ENCODE results near the gene TRPM3. TPM values are rescaled to one million over a fixed set of nuclear protein-coding genes. Genes with fewer than 3 reads are reported as not detected.
"Not testable (repeated sequence)": the region's sequence is repeated elsewhere in the genome, so short reads cannot be mapped to it uniquely, and the experiment has no call there.

TRPM3 gene
- total RNA-seq, 1 experiment from 2014 or later = 0.26 TPM

GRCh38 chr9:70658765-70659164 is 462.7 kb downstream of the TRPM3 start:
- H3K27ac ChIP-seq = no peak overlapping the region
- H3F3A ChIP-seq (ENCODE audit: insufficient read depth, low read depth) = no peaks in the 10 kb centered on the region
- H3K9me2 ChIP-seq (ENCODE audit: insufficient read depth) = no peaks in the 10 kb centered on the region
- POLR2A ChIA-PET (ENCODE audit: unreplicated experiment) = no interaction called here
- H3K36me3 ChIP-seq (ENCODE audit: low read depth) = no peaks in the 10 kb centered on the region
- no peaks in the 10 kb centered on the region for H3K27me3 ChIP-seq (ENCODE audit: insufficient read depth, low read depth)
- no TSS peak for BruUV-seq (replicated peaks)
- CTCF ChIA-PET = no interaction called here
- no peaks in the 10 kb centered on the region for H3K79me2 ChIP-seq (ENCODE audit: low read depth)
- no peak overlapping the region for H3K4me2 ChIP-seq
- peaks cover 11% of the 10 kb centered on the region; the same call in 1 of the 2 replicates for H3K9me3 ChIP-seq (ENCODE audit: insufficient read depth, low read depth)
- TF ChIP-seq EZH2 (IDR thresholded peaks at IDR 0.05; ENCODE audit: low read depth) (no peak), CTCF (conservative IDR thresholded peaks at IDR 0.05) (no peak)
- no peak for DNase-seq
- intact Hi-C loops (cut with micrococcal nuclease; ENCODE audit: unreplicated experiment) = no loop called here
- no peak overlapping the region for H3K4me3 ChIP-seq
- H3K4me1 ChIP-seq (replicated peaks; ENCODE audit: insufficient read depth) = no peaks in the 10 kb centered on the region
- no peaks in the 10 kb centered on the region for H4K20me1 ChIP-seq (ENCODE audit: insufficient read depth)
- H2AFZ ChIP-seq = no peak overlapping the region

- H3K27ac ChIP-seq = no peak overlapping the region
- intact Hi-C loops (cut with micrococcal nuclease; ENCODE audit: unreplicated experiment) = no loop called here
- peaks cover 11% of the 10 kb centered on the region; the same call in 1 of the 2 replicates for H3K9me3 ChIP-seq (ENCODE audit: insufficient read depth, low read depth)
- H3F3A ChIP-seq (ENCODE audit: insufficient read depth, low read depth) = no peaks in the 10 kb centered on the region
- H3K27me3 ChIP-seq (ENCODE audit: insufficient read depth, low read depth) = no peaks in the 10 kb centered on the region
- TF ChIP-seq CTCF (conservative IDR thresholded peaks at IDR 0.05) (no peak), EZH2 (IDR thresholded peaks at IDR 0.05; ENCODE audit: low read depth) (no peak)
- H3K79me2 ChIP-seq (ENCODE audit: low read depth) = no peaks in the 10 kb centered on the region
- H4K20me1 ChIP-seq (ENCODE audit: insufficient read depth) = no peaks in the 10 kb centered on the region
- H3K4me2 ChIP-seq = no peak overlapping the region
- no peak overlapping the region for H2AFZ ChIP-seq
- no peaks in the 10 kb centered on the region for H3K36me3 ChIP-seq (ENCODE audit: low read depth)
- H3K4me3 ChIP-seq = no peak overlapping the region
- no TSS peak for BruUV-seq (replicated peaks)
- no peaks in the 10 kb centered on the region for H3K9me2 ChIP-seq (ENCODE audit: insufficient read depth)
- CTCF ChIA-PET = no interaction called here
- POLR2A ChIA-PET (ENCODE audit: unreplicated experiment) = no interaction called here
- no peaks in the 10 kb centered on the region for H3K4me1 ChIP-seq (replicated peaks; ENCODE audit: insufficient read depth)
- no peak for DNase-seq
Observed at GRCh38 chr9:70656281-70656680, 465.1 kb downstream of the TRPM3 start.

DNA sequence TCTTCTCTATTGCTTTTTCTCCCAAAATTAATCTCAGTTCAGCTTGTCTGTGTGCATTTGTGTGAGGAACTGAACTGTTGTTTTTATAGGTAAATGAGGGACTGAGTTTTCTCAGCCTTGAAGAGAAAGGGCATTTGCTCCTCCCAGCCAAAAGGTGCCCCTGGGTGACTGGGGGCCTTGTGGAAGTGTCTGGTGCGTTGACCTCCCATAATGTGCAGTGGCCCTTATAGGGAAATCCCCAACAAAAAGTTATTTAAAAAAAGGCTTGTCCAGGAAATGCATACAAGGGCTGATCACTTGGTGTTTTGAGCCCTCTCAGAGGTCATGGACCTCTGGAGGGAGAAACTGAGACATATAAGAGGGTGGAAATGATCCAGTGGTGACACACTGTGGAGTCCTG is 467.3 kb downstream of the TRPM3 start:
- Histone ChIP-seq H3K4me3 (no peak overlapping the region), H3K9me2 (ENCODE audit: insufficient read depth) (no peaks in the 10 kb centered on the region), H3F3A (ENCODE audit: insufficient read depth, low read depth) (no peaks in the 10 kb centered on the region), H3K4me2 (no peak overlapping the region), H3K36me3 (ENCODE audit: low read depth) (no peaks in the 10 kb centered on the region), H3K27me3 (ENCODE audit: insufficient read depth, low read depth) (no peaks in the 10 kb centered on the region), H4K20me1 (ENCODE audit: insufficient read depth) (no peaks in the 10 kb centered on the region), H2AFZ (no peak overlapping the region), H3K4me1 (replicated peaks; ENCODE audit: insufficient read depth) (no peaks in the 10 kb centered on the region), H3K9me3 (ENCODE audit: insufficient read depth, low read depth) (peaks cover 11% of the 10 kb centered on the region; the same call in 1 of the 2 replicates), H3K79me2 (ENCODE audit: low read depth) (no peaks in the 10 kb centered on the region), H3K27ac (no peak overlapping the region)
- ChIA-PET CTCF (no interaction called here), POLR2A (ENCODE audit: unreplicated experiment) (no interaction called here)
- TF ChIP-seq CTCF (conservative IDR thresholded peaks at IDR 0.05) = no peak
- no peak for TF ChIP-seq EZH2 (IDR thresholded peaks at IDR 0.05; ENCODE audit: low read depth)
- BruUV-seq (replicated peaks) = no TSS peak
- intact Hi-C loops (cut with micrococcal nuclease; ENCODE audit: unreplicated experiment) = no loop called here
- DNase-seq = no peak

DNA sequence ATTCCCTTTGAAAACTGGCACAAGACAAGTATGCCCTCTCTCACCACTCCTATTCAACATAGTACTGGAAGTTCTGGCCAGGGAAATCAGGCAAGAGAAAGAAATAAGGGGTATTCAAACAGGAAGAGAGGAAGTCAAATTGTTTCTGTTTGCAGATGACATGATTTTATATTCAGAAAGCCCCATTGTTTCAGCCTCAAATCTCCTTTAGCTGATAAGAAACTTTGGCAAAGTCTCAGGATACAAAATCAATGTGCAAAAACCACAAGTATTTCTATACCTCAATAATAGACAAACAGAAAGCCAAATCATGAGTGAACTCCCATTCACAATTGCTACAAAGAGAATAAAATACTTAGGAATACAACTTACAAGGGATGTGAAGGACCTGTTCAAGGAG is 476.8 kb downstream of the TRPM3 start:
- H3K36me3 ChIP-seq (ENCODE audit: low read depth); DNase-seq; POLR2A ChIA-PET (ENCODE audit: unreplicated experiment); BruUV-seq (replicated peaks); H3K9me2 ChIP-seq (ENCODE audit: insufficient read depth); H4K20me1 ChIP-seq (ENCODE audit: insufficient read depth); H3K4me3 ChIP-seq; H3K27me3 ChIP-seq (ENCODE audit: insufficient read depth, low read depth); H3K4me2 ChIP-seq; H3K9me3 ChIP-seq (ENCODE audit: insufficient read depth, low read depth); H3K27ac ChIP-seq; H3K79me2 ChIP-seq (ENCODE audit: low read depth); H3F3A ChIP-seq (ENCODE audit: insufficient read depth, low read depth); CTCF ChIA-PET; H2AFZ ChIP-seq; H3K4me1 ChIP-seq (replicated peaks; ENCODE audit: insufficient read depth): not testable (repeated sequence)
- intact Hi-C loops (cut with micrococcal nuclease; ENCODE audit: unreplicated experiment) = loop anchor here (5.0 kb wide), 1 partner anchor 283 kb away; no protein-coding TSS in a partner anchor
